ENCODE measurements around the gene KCNQ4.

Gene KCNQ4

DNA sequence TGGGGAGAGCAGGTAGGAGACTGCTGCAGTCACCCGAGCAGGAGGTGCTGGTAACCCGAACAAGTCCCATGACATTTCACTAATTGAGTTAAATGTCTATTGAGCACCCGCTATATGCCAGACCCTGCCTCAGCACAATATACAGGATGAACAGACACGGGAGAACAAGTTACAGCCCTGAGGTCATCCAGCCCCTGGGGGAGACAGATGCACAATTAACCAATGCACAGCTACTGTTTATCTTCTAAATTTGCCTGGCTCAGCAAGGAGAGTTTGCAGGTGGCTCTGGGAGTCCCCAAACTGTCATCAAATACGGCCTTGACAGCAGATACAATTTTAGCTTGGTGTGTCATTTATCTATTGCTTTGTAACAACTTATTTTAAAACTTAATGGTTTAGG, 60.5 kb downstream of the KCNQ4 start:
- no peak overlapping the region for H2BK120ac ChIP-seq (ENCODE audit: low read depth, low read length)
- H3K4ac ChIP-seq (ENCODE audit: low read length): no peak overlapping the region
- no peak overlapping the region for H4K8ac ChIP-seq (ENCODE audit: low read depth, low read length)
- H2AFZ ChIP-seq (ENCODE audit: low read length): no peak overlapping the region
- H3K14ac ChIP-seq (ENCODE audit: low read length): no peak overlapping the region
- WGBS, 2 donors (ENCODE audit: extremely low coverage in 2 of 2, insufficient read length in 2 of 2, insufficient replicate concordance in 1 of 2): no CpG with 5 or more reads among the region's 5 CpGs
- H3K9me3 ChIP-seq (replicated peaks in 1 of 2; ENCODE audit: control insufficient read depth in 2 of 2, insufficient read depth in 1 of 2, low read depth in 1 of 2, low read length in 2 of 2): peaks cover 0 to 3% of the 10 kb centered on the region in 2 donors
- H3K36me3 ChIP-seq (replicated peaks in 1 of 2; ENCODE audit: control insufficient read depth in 2 of 2, insufficient read depth in 2 of 2, low read length in 2 of 2): no peaks in the 10 kb centered on the region
- H2BK5ac ChIP-seq (ENCODE audit: low read length): no peak overlapping the region
- DNase-seq (ENCODE audit: low spot score): no peak
- no peak overlapping the region for H2BK15ac ChIP-seq (ENCODE audit: low read length)
- H3K23ac ChIP-seq (ENCODE audit: low read depth, low read length, poor library complexity): no peak overlapping the region
- H3K4me3 ChIP-seq (ENCODE audit: low read length in 2 of 2): no peak overlapping the region
- no peak overlapping the region for H2AK5ac ChIP-seq (ENCODE audit: low read depth, low read length)
- no peak overlapping the region for H3K4me2 ChIP-seq (ENCODE audit: insufficient read depth, low read length, poor library complexity, severe bottlenecking)
- peaks cover 11 to 15% of the 10 kb centered on the region in 2 donors for H3K4me1 ChIP-seq (ENCODE audit: control insufficient read depth in 2 of 2, insufficient read depth in 1 of 2, low read depth in 1 of 2, low read length in 2 of 2)
- no peak overlapping the region for H3K27ac ChIP-seq (replicated peaks; ENCODE audit: low read length)
- H3K79me1 ChIP-seq (ENCODE audit: low read depth, low read length): no peaks in the 10 kb centered on the region
- peaks cover 0 to 10% (median 0%) of the 10 kb centered on the region in 3 experiments for H3K27me3 ChIP-seq (ENCODE audit: control insufficient read depth in 3 of 3, insufficient read depth in 3 of 3, low read depth in 1 of 3, low read length in 3 of 3)
- H4K91ac ChIP-seq (ENCODE audit: low read depth, low read length, poor library complexity): no peak overlapping the region
- no peak overlapping the region for H3K18ac ChIP-seq (ENCODE audit: low read length)
- H2BK12ac ChIP-seq (ENCODE audit: low read length): no peak overlapping the region
- no peak overlapping the region for H3K9ac ChIP-seq (ENCODE audit: low read depth, low read length, poor library complexity)

DNA sequence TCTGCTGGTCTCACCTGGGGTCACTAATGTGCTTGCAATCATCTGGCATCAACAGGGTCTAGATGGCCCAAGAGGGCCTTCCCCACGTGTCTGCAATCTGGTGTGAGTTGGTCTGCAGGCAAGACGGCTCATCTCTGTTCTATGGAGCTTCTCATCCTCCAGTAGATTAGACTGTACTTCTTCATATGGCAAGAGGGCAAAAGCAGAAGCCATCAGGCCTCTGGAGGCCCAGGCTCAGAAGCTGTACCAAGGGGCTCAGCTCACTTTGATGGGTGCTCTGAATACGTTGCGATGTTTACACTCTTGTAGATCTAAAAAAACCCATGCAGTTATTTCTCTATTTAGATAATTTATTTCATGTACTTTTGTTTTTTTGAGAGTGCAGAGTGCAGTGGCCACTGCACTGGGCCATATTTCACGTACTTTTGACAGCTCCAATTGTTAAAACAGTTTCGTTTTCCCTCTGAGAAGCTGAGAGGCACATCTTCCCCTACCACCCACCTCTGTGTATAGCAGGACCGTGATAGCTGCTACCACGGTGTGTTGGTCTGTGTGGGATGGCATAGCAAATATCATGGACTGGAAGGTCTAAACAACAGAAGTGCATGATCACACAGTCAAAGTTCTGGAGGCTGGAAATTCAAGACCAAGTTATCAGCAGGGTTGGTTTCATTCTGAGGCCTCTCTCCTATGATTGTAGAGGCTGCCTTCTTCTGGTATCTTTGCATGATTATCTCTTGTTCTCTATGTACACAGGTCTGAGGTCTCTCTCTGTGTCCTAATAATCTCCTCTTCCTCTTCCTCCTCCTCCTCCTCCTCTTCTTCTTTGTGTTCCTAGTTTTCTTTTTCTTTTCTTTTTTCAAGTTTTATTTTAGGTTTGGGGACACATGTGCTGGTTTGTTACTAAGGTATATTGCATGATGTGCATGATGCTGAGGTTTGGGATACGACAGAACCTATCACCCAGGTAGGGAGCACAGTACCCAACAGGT, 61.6 kb downstream of the KCNQ4 start:
- Histone ChIP-seq H3K36me3 (replicated peaks in 1 of 2; ENCODE audit: control insufficient read depth in 2 of 2, insufficient read depth in 2 of 2, low read length in 2 of 2) (no peaks in the 10 kb centered on the region), H3K23ac (ENCODE audit: low read depth, low read length, poor library complexity) (no peak overlapping the region), H4K8ac (ENCODE audit: low read depth, low read length) (no peak overlapping the region), H2BK12ac (ENCODE audit: low read length) (no peak overlapping the region), H2BK15ac (ENCODE audit: low read length) (no peak overlapping the region), H3K27ac (replicated peaks; ENCODE audit: low read length) (no peak overlapping the region), H3K14ac (ENCODE audit: low read length) (no peak overlapping the region), H3K27me3 (ENCODE audit: control insufficient read depth in 3 of 3, insufficient read depth in 3 of 3, low read depth in 1 of 3, low read length in 3 of 3) (peaks cover 0 to 10% (median 0%) of the 10 kb centered on the region in 3 experiments), H3K4me1 (ENCODE audit: control insufficient read depth in 2 of 2, insufficient read depth in 1 of 2, low read depth in 1 of 2, low read length in 2 of 2) (peaks cover 3 to 15% of the 10 kb centered on the region in 2 donors), H2AFZ (ENCODE audit: low read length) (no peak overlapping the region), H3K9me3 (replicated peaks in 1 of 2; ENCODE audit: control insufficient read depth in 2 of 2, insufficient read depth in 1 of 2, low read depth in 1 of 2, low read length in 2 of 2) (peaks cover 0 to 3% of the 10 kb centered on the region in 2 donors), H3K18ac (ENCODE audit: low read length) (no peak overlapping the region), H2BK5ac (ENCODE audit: low read length) (no peak overlapping the region), H2AK5ac (ENCODE audit: low read depth, low read length) (no peak overlapping the region), H3K4me3 (ENCODE audit: low read length in 2 of 2) (no peak overlapping the region), H3K4ac (ENCODE audit: low read length) (no peak overlapping the region), H3K9ac (ENCODE audit: low read depth, low read length, poor library complexity) (no peak overlapping the region), H3K79me1 (ENCODE audit: low read depth, low read length) (no peaks in the 10 kb centered on the region), H3K4me2 (ENCODE audit: insufficient read depth, low read length, poor library complexity, severe bottlenecking) (no peak overlapping the region), H4K91ac (ENCODE audit: low read depth, low read length, poor library complexity) (no peak overlapping the region), H2BK120ac (ENCODE audit: low read depth, low read length) (no peak overlapping the region)
- no peak for DNase-seq (ENCODE audit: low spot score)
- WGBS, 2 donors (ENCODE audit: extremely low coverage in 2 of 2, insufficient read length in 2 of 2, insufficient replicate concordance in 1 of 2): no CpG with 5 or more reads among the region's 9 CpGs

DNA sequence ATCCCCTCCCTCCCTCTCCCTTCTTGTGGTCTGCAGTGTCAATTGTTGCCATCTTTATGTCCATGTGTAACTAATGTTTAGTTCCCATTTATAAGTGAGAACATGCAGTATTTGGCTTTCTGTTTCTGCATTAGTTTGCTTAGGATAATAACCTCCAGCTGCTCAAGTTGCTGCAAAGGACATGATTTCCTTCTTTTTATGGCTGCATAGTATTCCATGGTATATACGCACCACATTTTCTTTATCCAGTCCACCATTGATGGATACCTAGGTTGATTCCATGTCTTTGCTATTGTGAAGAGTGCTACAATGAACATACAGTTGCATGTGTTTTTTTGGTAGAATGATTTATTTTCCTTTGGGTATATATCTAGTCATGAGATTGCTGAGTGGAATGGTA, 62.3 kb downstream of the KCNQ4 start:
- H3K36me3 ChIP-seq (replicated peaks in 1 of 2; ENCODE audit: control insufficient read depth in 2 of 2, insufficient read depth in 2 of 2, low read length in 2 of 2): no peaks in the 10 kb centered on the region
- H3K27ac ChIP-seq (replicated peaks; ENCODE audit: low read length): no peak overlapping the region
- no peak overlapping the region for H2AFZ ChIP-seq (ENCODE audit: low read length)
- no peak overlapping the region for H3K4me2 ChIP-seq (ENCODE audit: insufficient read depth, low read length, poor library complexity, severe bottlenecking)
- H2BK15ac ChIP-seq (ENCODE audit: low read length): no peak overlapping the region
- no peak overlapping the region for H2BK5ac ChIP-seq (ENCODE audit: low read length)
- no peak overlapping the region for H3K14ac ChIP-seq (ENCODE audit: low read length)
- WGBS, 2 donors (ENCODE audit: extremely low coverage in 2 of 2, insufficient read length in 2 of 2, insufficient replicate concordance in 1 of 2): no CpG with 5 or more reads among the region's 1 CpG
- no peak overlapping the region for H2BK12ac ChIP-seq (ENCODE audit: low read length)
- no peak overlapping the region for H3K18ac ChIP-seq (ENCODE audit: low read length)
- no peak overlapping the region for H3K9ac ChIP-seq (ENCODE audit: low read depth, low read length, poor library complexity)
- H3K79me1 ChIP-seq (ENCODE audit: low read depth, low read length): no peaks in the 10 kb centered on the region
- DNase-seq (ENCODE audit: low spot score): no peak
- no peak overlapping the region for H3K4ac ChIP-seq (ENCODE audit: low read length)
- H3K27me3 ChIP-seq (ENCODE audit: control insufficient read depth in 3 of 3, insufficient read depth in 3 of 3, low read depth in 1 of 3, low read length in 3 of 3): peaks cover 0 to 10% (median 0%) of the 10 kb centered on the region in 3 experiments
- H3K23ac ChIP-seq (ENCODE audit: low read depth, low read length, poor library complexity): no peak overlapping the region
- peaks cover 3 to 15% of the 10 kb centered on the region in 2 donors for H3K4me1 ChIP-seq (ENCODE audit: control insufficient read depth in 2 of 2, insufficient read depth in 1 of 2, low read depth in 1 of 2, low read length in 2 of 2)
- H3K4me3 ChIP-seq (ENCODE audit: low read length in 2 of 2): no peak overlapping the region
- no peak overlapping the region for H2BK120ac ChIP-seq (ENCODE audit: low read depth, low read length)
- no peak overlapping the region for H2AK5ac ChIP-seq (ENCODE audit: low read depth, low read length)
- peaks cover 0 to 3% of the 10 kb centered on the region in 2 donors for H3K9me3 ChIP-seq (replicated peaks in 1 of 2; ENCODE audit: control insufficient read depth in 2 of 2, insufficient read depth in 1 of 2, low read depth in 1 of 2, low read length in 2 of 2)
- H4K8ac ChIP-seq (ENCODE audit: low read depth, low read length): no peak overlapping the region
- no peak overlapping the region for H4K91ac ChIP-seq (ENCODE audit: low read depth, low read length, poor library complexity)

DNA sequence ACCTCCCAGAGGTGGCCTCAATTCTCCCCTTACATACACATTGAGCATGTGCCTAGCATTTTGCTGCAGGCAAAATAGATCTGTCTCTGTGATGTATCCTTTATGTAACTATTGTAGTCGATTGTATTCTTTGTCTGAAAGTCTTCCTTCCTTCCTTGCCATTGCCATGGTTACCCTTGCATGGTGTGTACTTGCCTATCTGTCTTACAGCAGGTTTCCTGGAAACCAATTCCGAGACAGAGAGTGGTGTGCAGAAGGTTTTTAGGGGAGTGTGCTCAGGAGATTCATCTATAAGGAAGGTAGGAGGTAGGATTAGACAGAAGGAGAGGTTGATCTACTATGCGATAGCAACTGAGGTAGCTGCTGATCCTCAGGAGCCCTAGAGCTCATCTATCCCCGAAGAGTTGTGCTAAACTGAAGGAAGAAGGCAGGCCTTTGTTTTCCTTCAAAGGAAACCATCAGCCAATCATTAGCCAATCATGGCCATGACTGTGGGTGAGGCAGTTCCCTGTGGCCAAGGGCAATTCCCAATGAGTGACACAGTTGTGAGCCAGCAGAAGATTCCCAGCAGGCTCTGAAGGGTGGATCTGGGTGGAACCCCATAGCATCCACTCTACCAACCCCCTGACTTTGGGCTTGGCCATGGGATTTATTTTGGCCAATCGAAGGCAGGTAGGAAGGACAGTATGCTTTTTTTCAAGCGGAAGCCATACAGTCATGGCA, 63.6 kb downstream of the KCNQ4 start:
- H3K79me1 ChIP-seq (ENCODE audit: low read depth, low read length): no peaks in the 10 kb centered on the region
- no peak overlapping the region for H3K4ac ChIP-seq (ENCODE audit: low read length)
- peaks cover 0 to 9% (median 0%) of the 10 kb centered on the region in 3 experiments for H3K27me3 ChIP-seq (ENCODE audit: control insufficient read depth in 3 of 3, insufficient read depth in 3 of 3, low read depth in 1 of 3, low read length in 3 of 3)
- H2BK120ac ChIP-seq (ENCODE audit: low read depth, low read length): no peak overlapping the region
- H3K36me3 ChIP-seq (replicated peaks in 1 of 2; ENCODE audit: control insufficient read depth in 2 of 2, insufficient read depth in 2 of 2, low read length in 2 of 2): no peaks in the 10 kb centered on the region
- H3K23ac ChIP-seq (ENCODE audit: low read depth, low read length, poor library complexity): no peak overlapping the region
- H2AFZ ChIP-seq (ENCODE audit: low read length): peak overlapping the region; percentile 75
- no peak overlapping the region for H3K18ac ChIP-seq (ENCODE audit: low read length)
- no CpG with 5 or more reads among the region's 6 CpGs for WGBS, 2 donors (ENCODE audit: extremely low coverage in 2 of 2, insufficient read length in 2 of 2, insufficient replicate concordance in 1 of 2)
- no peak overlapping the region for H2BK5ac ChIP-seq (ENCODE audit: low read length)
- no peak for DNase-seq (ENCODE audit: low spot score)
- H4K91ac ChIP-seq (ENCODE audit: low read depth, low read length, poor library complexity): no peak overlapping the region
- H2BK15ac ChIP-seq (ENCODE audit: low read length): no peak overlapping the region
- H3K4me3 ChIP-seq (ENCODE audit: low read length in 2 of 2): no peak overlapping the region
- H3K9me3 ChIP-seq (replicated peaks in 1 of 2; ENCODE audit: control insufficient read depth in 2 of 2, insufficient read depth in 1 of 2, low read depth in 1 of 2, low read length in 2 of 2): peaks cover 0 to 3% of the 10 kb centered on the region in 2 donors
- H3K9ac ChIP-seq (ENCODE audit: low read depth, low read length, poor library complexity): no peak overlapping the region
- H2BK12ac ChIP-seq (ENCODE audit: low read length): no peak overlapping the region
- H2AK5ac ChIP-seq (ENCODE audit: low read depth, low read length): no peak overlapping the region
- no peak overlapping the region for H3K27ac ChIP-seq (replicated peaks; ENCODE audit: low read length)
- no peak overlapping the region for H3K4me2 ChIP-seq (ENCODE audit: insufficient read depth, low read length, poor library complexity, severe bottlenecking)
- no peak overlapping the region for H4K8ac ChIP-seq (ENCODE audit: low read depth, low read length)
- no peak overlapping the region for H3K14ac ChIP-seq (ENCODE audit: low read length)
- H3K4me1 ChIP-seq (ENCODE audit: control insufficient read depth in 2 of 2, insufficient read depth in 1 of 2, low read depth in 1 of 2, low read length in 2 of 2): peaks cover 1 to 15% of the 10 kb centered on the region in 2 donors

Data from neuronal stem cell (in vitro differentiated cells).